Limb (tissue), 2 donors: ENCODE results near the gene ZNF492.

Source experiments
- DNase-seq, 2 donors: peaks; one replicate each; pipeline ENCODE4 v3.0.0-alpha.2; 2016; ENCODE audit errors: extremely low spot score in 2 of 2

ZNF492 gene

DNA sequence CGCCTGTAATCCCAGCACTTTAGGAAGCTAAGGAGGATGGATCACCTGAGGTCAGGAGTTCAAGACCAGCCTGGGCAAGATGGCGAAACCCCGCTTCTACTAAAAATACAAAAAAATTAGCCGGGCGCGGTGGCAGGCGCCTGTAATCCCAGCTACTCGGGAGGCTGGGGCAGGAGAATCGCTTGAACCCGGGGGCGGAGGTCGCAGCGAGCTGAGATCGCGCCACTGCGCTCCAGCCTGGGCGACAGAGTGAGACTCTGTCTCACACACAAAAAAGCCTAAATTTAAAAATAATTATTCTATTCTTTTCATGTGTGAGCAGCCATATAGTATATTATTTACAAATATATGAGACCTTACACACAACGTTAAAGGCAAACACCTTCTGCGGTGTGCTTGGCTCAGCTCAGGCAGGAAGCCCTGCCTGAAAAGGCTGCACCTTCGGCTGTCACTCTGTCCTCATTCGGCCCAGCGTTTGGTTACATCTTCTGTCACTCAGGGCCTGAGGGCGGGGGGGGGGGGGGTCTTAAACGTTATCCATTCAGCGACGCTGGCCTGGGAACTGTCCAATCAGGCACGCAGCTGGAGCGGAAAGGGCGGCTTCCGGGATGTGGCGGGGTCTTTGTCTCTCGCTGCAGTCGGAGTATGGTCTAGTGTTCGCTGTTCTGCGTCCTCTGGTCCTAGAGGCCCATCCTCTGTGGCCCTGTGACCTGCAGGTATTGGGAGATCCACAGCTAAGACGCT is at the start of gene ZNF492:
Gene ZNF492 (plus strand): TSS at position 619 of the 744 bp plus-strand sequence. CDS start 19,076 bp downstream, outside the sequence.
- DNase-seq, result peak; percentile 90 to 96

- no peak for DNase-seq
Observed at GRCh38 chr19:22595422-22595821, 38.7 kb upstream of the ZNF492 start.

DNA sequence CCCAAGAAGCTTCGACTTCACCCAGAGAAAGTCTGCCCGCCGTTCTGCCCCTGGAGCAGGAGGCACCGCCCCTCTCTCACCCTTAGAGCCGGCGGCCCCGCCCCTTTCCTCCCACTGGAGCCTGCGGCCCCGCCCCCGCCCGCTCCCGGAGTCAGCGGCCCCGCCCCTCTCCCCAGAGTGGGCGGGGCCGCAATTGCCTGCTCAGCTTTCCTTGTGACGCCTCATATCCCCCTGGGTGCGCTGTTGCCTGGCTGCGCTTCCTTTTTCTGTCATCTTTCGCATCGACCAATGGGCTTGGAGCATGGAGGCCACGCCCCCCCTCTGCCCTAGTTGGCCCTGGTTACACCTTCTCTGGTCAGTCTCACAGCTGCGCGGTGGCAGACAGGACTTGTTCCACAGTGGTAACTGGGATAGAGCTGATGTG is 38.2 kb upstream of the ZNF492 start:
- no peak for DNase-seq

GRCh38 chr19:22600690-22601648 is 33.2 kb upstream of the ZNF492 start:
- DNase-seq, result no peak

DNA sequence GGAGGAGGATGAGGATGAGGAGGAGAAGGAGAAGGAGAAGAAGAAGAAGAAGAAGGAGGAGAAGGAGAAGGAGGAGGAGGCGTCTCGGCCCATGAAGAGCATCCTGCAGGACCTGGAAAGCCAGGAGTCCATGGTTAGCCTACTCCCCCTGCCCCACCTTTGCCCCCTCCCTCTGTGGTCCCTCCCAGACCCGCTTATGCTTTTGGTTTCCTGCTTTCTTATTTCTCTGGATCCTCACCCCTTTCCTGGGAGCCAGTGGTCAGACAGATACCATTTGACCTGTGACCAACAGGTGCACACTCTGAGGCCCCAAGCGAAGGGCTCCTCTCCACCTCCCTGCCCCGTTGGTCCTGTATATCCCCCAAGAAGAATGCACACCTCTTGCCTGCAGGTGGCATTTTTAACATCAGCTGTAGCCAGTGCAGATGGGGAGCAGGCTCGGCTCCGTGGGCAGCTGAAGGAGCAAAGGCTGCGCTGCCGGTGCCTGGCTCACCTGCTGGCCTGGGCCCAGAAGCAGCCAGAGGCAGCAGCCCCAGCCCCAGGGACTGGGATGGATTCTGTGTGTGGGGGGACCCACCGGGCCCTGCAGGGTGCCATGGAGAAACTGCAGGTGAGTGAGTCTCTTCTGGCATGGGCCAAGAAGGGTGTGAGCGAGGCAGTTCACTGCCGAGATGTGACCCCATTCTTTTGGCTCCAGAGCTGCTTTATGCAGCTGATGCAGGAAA is 32.1 kb upstream of the ZNF492 start:
- no peak for DNase-seq

- no peak for DNase-seq
Observed at GRCh38 chr19:22602631-22603272, 31.4 kb upstream of the ZNF492 start.

DNA sequence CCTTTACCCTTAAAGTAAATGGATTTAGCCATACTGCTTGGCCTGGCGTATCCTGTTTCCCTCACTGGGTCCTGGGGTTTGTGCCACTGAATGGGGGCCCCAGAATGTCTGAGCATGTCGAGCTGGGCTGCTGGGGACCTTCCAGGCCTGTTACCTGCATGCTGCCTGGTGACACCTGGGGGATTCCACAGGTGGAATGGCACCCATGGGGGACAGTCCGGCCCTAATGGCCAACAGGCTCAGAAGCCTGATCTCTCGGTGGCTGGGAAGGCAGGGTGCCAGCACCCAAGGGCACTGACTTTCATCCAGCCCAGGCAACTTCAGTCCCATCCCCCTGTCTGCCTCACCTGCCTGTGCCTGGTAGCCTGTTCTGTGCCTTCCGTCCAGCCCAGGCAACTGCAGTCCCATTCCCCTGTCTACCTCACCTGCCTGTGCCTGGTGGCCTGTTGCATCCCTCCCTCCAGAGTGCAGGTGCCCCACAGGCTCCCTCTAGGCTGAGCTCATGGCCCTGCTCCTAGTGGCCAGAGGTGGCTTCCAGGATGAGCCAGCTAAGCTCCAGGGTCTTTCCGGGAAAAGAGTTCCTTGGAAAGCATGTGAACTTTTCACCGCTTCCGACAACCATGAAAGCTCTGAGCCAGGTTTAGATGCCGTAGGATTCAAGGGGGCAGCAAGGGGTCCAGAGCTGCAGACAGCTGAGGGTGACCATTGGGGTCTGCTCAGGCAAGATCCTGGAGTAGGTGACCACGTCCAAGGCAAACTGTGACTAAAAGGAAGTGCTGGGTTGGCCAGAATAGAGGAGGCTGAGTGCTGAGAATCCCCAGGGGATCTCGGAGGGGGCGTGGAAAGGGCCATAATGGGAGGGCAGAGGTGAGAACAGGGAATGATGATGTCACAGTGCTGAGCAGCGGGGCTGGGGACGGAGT is 30.3 kb upstream of the ZNF492 start:
- no peak for DNase-seq

GRCh38 chr19:22604571-22605274 is 29.4 kb upstream of the ZNF492 start:
- no peak for DNase-seq

- DNase-seq, result no peak
Observed at GRCh38 chr19:22605275-22606211, 28.6 kb upstream of the ZNF492 start.

DNA sequence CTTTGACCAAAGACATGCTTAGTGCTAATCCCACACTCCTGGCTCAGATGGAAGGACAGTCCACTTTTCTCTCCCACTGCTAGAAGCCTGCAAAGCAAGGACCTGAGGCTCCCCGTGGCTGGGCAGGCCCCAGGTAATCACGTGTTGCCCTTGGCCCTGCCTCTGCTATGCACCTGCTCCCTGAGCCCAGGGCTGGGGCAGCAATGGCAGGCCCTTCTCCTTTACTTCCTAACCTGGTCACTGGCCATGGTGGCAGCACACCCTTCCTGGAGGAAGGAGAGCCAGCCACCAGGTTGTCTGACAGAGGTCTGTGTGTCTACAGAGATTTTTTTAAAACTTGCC is 27.9 kb upstream of the ZNF492 start:
- no peak for DNase-seq

DNA sequence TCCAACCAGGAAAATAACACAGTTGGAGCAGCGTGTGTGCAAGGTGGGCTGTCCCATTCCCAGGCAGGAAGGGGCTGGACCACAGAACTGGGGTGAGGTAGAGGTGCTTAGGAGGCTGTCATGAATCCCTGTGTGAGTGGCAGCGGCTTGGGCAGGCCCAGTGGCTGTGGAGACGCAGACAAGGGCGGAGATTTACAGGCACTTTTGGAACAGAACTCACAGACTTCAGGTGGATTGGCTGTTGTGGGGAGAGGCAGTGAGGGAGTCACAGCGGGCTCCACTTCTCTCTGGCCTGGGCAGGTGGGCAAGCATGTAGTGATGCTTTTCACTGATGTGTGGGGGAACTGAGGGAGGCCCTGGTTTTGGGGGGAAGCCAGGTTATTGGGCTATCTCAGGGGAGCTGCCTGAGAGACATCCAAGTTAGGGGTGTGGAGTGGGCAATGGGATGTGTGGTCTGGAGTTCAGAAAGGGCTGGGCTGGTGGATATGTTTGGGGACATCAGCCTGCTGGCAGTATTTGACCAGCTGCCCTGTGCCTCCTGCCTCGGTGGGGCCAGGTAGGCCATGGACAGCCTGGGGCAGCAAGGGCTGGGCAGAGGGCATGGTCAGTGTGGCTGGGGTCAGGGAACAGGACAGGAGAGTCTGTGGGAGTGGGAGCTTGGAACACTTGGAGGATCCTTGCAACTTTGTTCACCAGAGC is 27.0 kb upstream of the ZNF492 start:
- no peak for DNase-seq

DNA sequence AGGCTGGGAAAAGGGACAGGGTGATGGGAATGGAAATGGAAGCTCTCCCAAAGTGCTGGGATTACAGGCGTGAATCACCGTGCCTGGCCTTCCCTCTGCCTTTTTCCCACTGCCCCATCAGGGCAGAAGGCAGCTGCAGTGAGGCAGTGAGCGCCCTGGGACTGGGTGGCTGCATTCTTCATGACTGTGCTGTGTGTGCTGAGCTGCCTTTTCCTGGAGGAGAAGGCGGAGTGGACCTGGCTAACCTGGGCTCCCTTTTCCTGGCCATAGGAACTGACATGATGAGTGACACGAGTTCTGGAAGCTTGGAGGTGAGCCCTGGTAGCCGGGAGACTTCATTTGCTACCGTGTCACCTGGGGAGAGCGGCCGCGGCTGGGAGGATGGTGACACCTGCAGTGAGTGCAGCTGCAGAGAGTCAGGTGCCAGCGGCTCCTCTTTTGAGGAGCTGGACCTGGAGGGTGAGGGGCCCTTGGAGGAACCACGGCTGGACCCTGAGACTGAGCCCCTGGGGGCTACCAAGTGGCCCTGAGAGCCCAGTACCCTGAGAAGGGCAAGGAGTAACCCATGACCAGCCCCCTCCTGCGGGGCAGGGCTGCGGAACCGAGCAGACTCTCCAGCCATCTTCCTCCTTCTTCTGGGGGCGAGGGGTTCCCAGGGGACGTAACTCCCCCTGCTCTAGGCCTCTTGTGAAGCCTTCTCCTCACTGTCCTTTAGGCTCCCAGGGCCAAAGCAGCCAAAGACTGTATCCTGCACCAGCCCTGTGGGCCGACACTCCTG is 26.3 kb upstream of the ZNF492 start:
- DNase-seq, result no peak

- DNase-seq, result no peak
Observed at GRCh38 chr19:22608441-22608840, 25.7 kb upstream of the ZNF492 start.

GRCh38 chr19:22609630-22610029 is 24.5 kb upstream of the ZNF492 start:
- DNase-seq, result no peak

GRCh38 chr19:22610121-22610520 is 24.0 kb upstream of the ZNF492 start:
- no peak for DNase-seq

GRCh38 chr19:22612316-22612715 is 21.8 kb upstream of the ZNF492 start:
- DNase-seq, result no peak

DNA sequence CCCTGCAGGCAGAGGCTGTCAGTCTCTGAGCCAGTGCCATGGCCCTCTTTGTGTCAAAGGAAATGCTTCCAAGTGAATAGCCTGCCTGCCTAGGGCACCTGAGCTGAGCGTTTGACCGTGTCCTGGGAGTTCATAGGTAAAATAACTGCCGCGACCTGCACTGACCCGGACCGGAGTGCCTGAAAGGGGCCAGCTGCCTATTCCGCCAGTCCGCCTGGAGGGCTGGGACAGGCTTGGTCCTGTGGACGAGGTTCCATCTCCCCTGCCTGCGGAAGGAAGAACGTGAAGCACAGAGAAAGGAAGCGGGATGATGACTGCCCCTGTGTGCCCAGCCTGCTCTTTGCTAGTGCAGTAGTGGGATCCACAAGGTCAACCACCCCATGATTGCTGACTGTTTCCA is 17.5 kb upstream of the ZNF492 start:
- DNase-seq, result no peak
